NCI-H1694 (cell line): ENCODE results near the gene WIPI1.
A peak's percentile ranks its signal among the peaks of the same experiment; 100 is the strongest.
"Not testable (repeated sequence)": the region's sequence is repeated elsewhere in the genome, so short reads cannot be mapped to it uniquely, and the experiment has no call there.

Experiments
- DNase-seq: peaks from one replicate; lab custom pipeline; 2025; lab: John Stamatoyannopoulos, UW

WIPI1 gene

GRCh38 chr17:68437979-68438822, 19.1 kb downstream of the WIPI1 start:
- no peak for DNase-seq

- DNase-seq = peak; percentile 86
These were observed 21.1 kb downstream of the WIPI1 start for GRCh38 chr17:68435876-68436842.

- no peak for DNase-seq
These were observed 21.9 kb downstream of the WIPI1 start for GRCh38 chr17:68435361-68435760.

GRCh38 chr17:68433911-68434508, 23.3 kb downstream of the WIPI1 start:
- no peak for DNase-seq

GRCh38 chr17:68433211-68433610, 24.1 kb downstream of the WIPI1 start:
- DNase-seq = no peak

- no peak for DNase-seq
These were observed 25.0 kb downstream of the WIPI1 start for GRCh38 chr17:68432086-68432864.

- DNase-seq = peak; percentile 40
These were observed 25.6 kb downstream of the WIPI1 start for GRCh38 chr17:68431661-68432071.

GRCh38 chr17:68431045-68431608, 26.2 kb downstream of the WIPI1 start:
- DNase-seq = no peak

GRCh38 chr17:68429881-68430280, 27.4 kb downstream of the WIPI1 start:
- no peak for DNase-seq

GRCh38 chr17:68428498-68429172, 28.7 kb downstream of the WIPI1 start:
- no peak for DNase-seq

GRCh38 chr17:68427575-68427974, 29.7 kb downstream of the WIPI1 start:
- no peak for DNase-seq

GRCh38 chr17:68425979-68426378, 31.3 kb downstream of the WIPI1 start:
- DNase-seq = no peak

GRCh38 chr17:68424861-68425260, 32.4 kb downstream of the WIPI1 start:
- no peak for DNase-seq

- no peak for DNase-seq
These were observed 33.1 kb downstream of the WIPI1 start for GRCh38 chr17:68424203-68424602.

- no peak for DNase-seq
These were observed 34.0 kb downstream of the WIPI1 start for GRCh38 chr17:68423251-68423650.

GRCh38 chr17:68422821-68423220, 34.5 kb downstream of the WIPI1 start:
- no peak for DNase-seq

- no peak for DNase-seq
These were observed 35.8 kb downstream of the WIPI1 start for GRCh38 chr17:68421486-68421885.

- DNase-seq = no peak
These were observed 37.2 kb downstream of the WIPI1 start for GRCh38 chr17:68420065-68420464.

- DNase-seq = no peak
These were observed 38.4 kb downstream of the WIPI1 start for GRCh38 chr17:68418876-68419275.

- DNase-seq = no peak
These were observed 40.0 kb downstream of the WIPI1 start for GRCh38 chr17:68417317-68417716.

GRCh38 chr17:68414901-68415300, 42.4 kb downstream of the WIPI1 start:
- not testable (repeated sequence) for DNase-seq
